Measurements from ENCODE around the gene ZNF526.

Gene ZNF526

GRCh38 chr19:42272535-42272897, 52.4 kb downstream of the ZNF526 start:
- H3K27ac ChIP-seq (ENCODE audit: low read depth, low read length, poor library complexity, severe bottlenecking), result no peak overlapping the region
- peaks cover 27% of the 10 kb centered on the region for H3K4me1 ChIP-seq (ENCODE audit: insufficient read depth, low read length, severe bottlenecking)
- no peaks in the 10 kb centered on the region for H3K79me2 ChIP-seq (ENCODE audit: insufficient read depth, low read length)
- H3F3A ChIP-seq (ENCODE audit: insufficient read depth, low read length), result no peaks in the 10 kb centered on the region
- H3K36me3 ChIP-seq (ENCODE audit: insufficient read depth, low read length), result peaks cover 4% of the 10 kb centered on the region; the same call in 1 of the 2 replicates
- H3K27me3 ChIP-seq (ENCODE audit: insufficient read depth, low read length), result no peaks in the 10 kb centered on the region
- no peak for TF ChIP-seq EZH2 (IDR thresholded peaks at IDR 0.05; ENCODE audit: borderline replicate concordance, low read length)
- TF ChIP-seq, protein P1, sequence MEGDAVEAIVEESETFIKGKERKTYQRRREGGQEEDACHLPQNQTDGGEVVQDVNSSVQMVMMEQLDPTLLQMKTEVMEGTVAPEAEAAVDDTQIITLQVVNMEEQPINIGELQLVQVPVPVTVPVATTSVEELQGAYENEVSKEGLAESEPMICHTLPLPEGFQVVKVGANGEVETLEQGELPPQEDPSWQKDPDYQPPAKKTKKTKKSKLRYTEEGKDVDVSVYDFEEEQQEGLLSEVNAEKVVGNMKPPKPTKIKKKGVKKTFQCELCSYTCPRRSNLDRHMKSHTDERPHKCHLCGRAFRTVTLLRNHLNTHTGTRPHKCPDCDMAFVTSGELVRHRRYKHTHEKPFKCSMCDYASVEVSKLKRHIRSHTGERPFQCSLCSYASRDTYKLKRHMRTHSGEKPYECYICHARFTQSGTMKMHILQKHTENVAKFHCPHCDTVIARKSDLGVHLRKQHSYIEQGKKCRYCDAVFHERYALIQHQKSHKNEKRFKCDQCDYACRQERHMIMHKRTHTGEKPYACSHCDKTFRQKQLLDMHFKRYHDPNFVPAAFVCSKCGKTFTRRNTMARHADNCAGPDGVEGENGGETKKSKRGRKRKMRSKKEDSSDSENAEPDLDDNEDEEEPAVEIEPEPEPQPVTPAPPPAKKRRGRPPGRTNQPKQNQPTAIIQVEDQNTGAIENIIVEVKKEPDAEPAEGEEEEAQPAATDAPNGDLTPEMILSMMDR (IDR thresholded peaks at IDR 0.05; ENCODE audit: low read length), result no peak
- H4K20me1 ChIP-seq (ENCODE audit: insufficient read depth, low read length), result no peaks in the 10 kb centered on the region
- no peaks in the 10 kb centered on the region for H3K9me2 ChIP-seq (ENCODE audit: low read depth, low read length)
- H3K4me2 ChIP-seq (ENCODE audit: low read length), result no peak overlapping the region
- H2AFZ ChIP-seq (ENCODE audit: low read length), result no peak overlapping the region
- H3K4me3 ChIP-seq (ENCODE audit: low read depth, low read length, poor library complexity, severe bottlenecking), result no peak overlapping the region
- H3K9ac ChIP-seq (ENCODE audit: low read length), result no peak overlapping the region
- no peaks in the 10 kb centered on the region for H3K9me3 ChIP-seq (ENCODE audit: low read length)

DNA sequence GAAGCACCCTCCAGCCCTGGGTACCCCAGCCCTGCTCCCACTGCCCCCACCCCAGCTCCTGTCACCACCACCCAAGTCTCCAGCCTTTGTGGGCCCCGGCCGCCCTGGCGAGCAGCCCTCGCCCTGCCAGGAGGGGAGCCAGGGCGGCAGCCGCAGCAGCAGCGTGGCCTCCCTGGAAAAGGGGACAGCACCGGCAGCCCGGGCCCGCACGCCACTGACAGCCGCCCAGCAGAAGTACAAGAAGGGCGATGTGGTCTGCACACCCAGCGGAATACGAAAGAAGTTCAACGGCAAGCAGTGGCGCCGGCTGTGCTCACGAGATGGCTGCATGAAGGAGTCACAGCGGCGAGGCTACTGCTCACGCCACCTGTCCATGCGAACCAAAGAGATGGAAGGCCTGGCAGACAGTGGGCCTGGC, 52.9 kb downstream of the ZNF526 start:
- H3K27ac ChIP-seq (ENCODE audit: low read depth, low read length, poor library complexity, severe bottlenecking), result no peak overlapping the region
- no peaks in the 10 kb centered on the region for H3F3A ChIP-seq (ENCODE audit: insufficient read depth, low read length)
- H3K4me2 ChIP-seq (ENCODE audit: low read length), result no peak overlapping the region
- no peaks in the 10 kb centered on the region for H3K9me3 ChIP-seq (ENCODE audit: low read length)
- no peaks in the 10 kb centered on the region for H4K20me1 ChIP-seq (ENCODE audit: insufficient read depth, low read length)
- no peaks in the 10 kb centered on the region for H3K79me2 ChIP-seq (ENCODE audit: insufficient read depth, low read length)
- H3K4me1 ChIP-seq (ENCODE audit: insufficient read depth, low read length, severe bottlenecking), result peaks cover 22% of the 10 kb centered on the region
- no peak for TF ChIP-seq EZH2 (IDR thresholded peaks at IDR 0.05; ENCODE audit: borderline replicate concordance, low read length)
- TF ChIP-seq, protein P1 (IDR thresholded peaks at IDR 0.05; ENCODE audit: low read length), result no peak
- H2AFZ ChIP-seq (ENCODE audit: low read length), result no peak overlapping the region
- H3K9ac ChIP-seq (ENCODE audit: low read length), result no peak overlapping the region
- no peaks in the 10 kb centered on the region for H3K27me3 ChIP-seq (ENCODE audit: insufficient read depth, low read length)
- H3K9me2 ChIP-seq (ENCODE audit: low read depth, low read length), result no peaks in the 10 kb centered on the region
- H3K36me3 ChIP-seq (ENCODE audit: insufficient read depth, low read length), result peaks cover 4% of the 10 kb centered on the region; the same call in 1 of the 2 replicates
- H3K4me3 ChIP-seq (ENCODE audit: low read depth, low read length, poor library complexity, severe bottlenecking), result no peak overlapping the region

- H3K79me2 ChIP-seq (ENCODE audit: insufficient read depth, low read length), result no peaks in the 10 kb centered on the region
Measured at GRCh38 chr19:42273407-42274064, 53.4 kb downstream of the ZNF526 start.

More at GRCh38 chr19:42273407-42274064, 53.4 kb downstream of the ZNF526 start:
- Histone ChIP-seq H3K4me1 (ENCODE audit: insufficient read depth, low read length, severe bottlenecking) (peaks cover 24% of the 10 kb centered on the region), H3K36me3 (ENCODE audit: insufficient read depth, low read length) (peaks cover 4% of the 10 kb centered on the region; the same call in 1 of the 2 replicates), H4K20me1 (ENCODE audit: insufficient read depth, low read length) (no peaks in the 10 kb centered on the region), H3K4me3 (ENCODE audit: low read depth, low read length, poor library complexity, severe bottlenecking) (no peak overlapping the region), H3F3A (ENCODE audit: insufficient read depth, low read length) (no peaks in the 10 kb centered on the region), H3K9me2 (ENCODE audit: low read depth, low read length) (no peaks in the 10 kb centered on the region), H3K9ac (ENCODE audit: low read length) (no peak overlapping the region), H3K9me3 (ENCODE audit: low read length) (no peaks in the 10 kb centered on the region), H3K27ac (ENCODE audit: low read depth, low read length, poor library complexity, severe bottlenecking) (no peak overlapping the region), H2AFZ (ENCODE audit: low read length) (no peak overlapping the region), H3K27me3 (ENCODE audit: insufficient read depth, low read length) (no peaks in the 10 kb centered on the region), H3K4me2 (ENCODE audit: low read length) (no peak overlapping the region)
- TF ChIP-seq, protein P1 (IDR thresholded peaks at IDR 0.05; ENCODE audit: low read length), result no peak
- no peak for TF ChIP-seq EZH2 (IDR thresholded peaks at IDR 0.05; ENCODE audit: borderline replicate concordance, low read length)
